ENCODE data around the gene DENR.
"Not testable (repeated sequence)": the region's sequence is repeated elsewhere in the genome, so short reads cannot be mapped to it uniquely, and the experiment has no call there.

Gene DENR

GRCh38 chr12:122743895-122744525 lies 8.6 kb upstream of the DENR start:
- no peak for DNase-seq

DNA sequence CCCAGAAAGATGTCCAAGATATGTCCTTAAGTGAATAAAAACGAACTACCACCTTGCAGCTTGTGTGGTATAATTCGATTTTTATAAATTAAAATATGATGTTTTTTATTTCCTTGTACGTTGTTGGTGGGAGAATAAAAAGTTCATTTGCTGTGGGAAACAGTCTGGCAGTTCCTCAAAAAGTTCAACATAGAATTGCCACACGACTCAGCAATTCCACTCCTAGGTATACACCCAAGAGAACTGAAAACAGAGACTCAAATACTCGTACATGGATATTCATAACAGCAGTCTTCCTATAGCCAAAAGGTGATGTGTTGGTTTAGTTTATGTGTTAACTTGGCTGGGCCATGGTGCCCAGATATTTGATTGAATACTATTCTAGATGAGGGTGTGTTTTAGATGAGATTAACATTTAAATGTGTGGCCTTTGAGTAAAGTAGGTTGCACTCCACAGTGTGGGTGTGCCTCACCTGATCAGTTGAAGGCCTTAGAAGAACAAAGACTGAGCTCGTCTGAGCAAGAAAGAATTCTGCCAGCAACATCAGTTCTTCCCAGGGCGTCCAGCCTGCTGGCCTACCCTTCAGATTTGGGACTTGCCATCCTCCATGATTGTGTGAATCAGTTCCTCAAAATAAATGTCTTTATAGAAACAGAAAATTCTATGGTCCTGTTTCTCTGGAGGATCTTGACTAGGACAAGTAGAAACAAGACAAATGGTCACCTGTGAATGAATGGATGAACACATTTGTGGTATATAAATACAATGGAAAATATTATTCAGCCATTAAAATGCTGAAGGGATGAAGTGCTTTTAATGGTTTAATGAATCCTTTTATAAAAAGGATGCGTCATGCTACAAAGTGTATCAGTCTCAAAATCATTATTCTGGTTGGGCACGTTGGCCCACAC lies 5.1 kb upstream of the DENR start:
- no peak for DNase-seq

DNA sequence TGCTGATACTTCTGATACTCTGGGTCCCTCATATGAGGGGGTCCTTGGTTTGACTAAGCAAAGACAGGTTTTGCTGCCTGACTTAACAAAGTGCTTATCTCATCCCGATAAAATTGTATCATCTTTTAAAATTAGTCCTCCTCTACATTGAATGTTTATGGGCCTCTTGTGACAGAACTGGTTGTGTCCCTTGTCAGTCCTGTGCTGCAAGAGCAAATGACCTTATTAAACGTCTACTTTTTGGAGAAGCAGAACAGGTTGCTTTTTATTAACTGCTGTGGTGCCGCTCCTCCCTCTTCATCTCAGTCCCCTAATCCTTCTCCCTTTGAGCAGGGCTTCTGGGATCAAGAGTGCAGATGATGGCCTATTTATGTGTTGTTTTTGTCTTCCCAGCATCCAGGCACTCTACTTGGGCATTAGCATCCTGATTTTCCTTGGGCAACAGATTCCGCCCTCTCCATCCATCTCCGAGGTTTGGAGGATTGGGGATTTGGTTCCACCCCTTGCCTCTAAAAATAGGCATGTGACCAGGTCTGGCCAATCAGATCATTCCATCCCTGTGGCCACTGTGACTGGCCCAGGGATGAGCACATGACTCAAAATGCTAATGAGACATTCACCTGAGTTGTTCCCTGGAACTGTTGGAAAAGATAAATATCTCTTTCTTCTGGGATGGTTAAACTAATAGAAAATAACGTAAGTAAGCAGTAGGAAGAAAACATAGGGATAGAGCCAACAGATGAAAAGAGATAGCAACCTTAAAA lies 2.9 kb upstream of the DENR start:
- no peak for DNase-seq

- DNase-seq: not testable (repeated sequence)
Observed at GRCh38 chr12:122750781-122751515, 1.7 kb upstream of the DENR start.

GRCh38 chr12:122753319-122753650 lies 661 bp downstream of the DENR start:
- no peak for DNase-seq

DNA sequence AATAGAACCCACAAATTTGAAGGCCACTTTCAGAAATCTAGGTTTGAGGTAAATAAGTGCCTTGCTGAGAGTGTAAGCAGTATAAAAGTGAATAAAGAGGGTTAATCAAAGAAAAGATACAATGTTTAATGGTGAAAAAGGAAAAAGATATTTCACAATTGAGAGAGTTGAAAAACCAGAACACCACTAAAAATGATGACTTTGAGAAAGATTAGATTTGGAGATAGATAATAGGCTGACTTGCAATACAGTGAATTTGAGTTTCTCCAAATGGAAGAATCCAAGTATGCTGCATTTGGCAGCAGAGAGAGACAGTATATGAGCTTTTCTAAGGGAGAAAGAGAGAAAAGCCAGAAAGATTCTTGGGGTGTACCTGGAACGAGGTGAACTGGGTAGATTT lies 2.2 kb downstream of the DENR start:
- no peak for DNase-seq

DNA sequence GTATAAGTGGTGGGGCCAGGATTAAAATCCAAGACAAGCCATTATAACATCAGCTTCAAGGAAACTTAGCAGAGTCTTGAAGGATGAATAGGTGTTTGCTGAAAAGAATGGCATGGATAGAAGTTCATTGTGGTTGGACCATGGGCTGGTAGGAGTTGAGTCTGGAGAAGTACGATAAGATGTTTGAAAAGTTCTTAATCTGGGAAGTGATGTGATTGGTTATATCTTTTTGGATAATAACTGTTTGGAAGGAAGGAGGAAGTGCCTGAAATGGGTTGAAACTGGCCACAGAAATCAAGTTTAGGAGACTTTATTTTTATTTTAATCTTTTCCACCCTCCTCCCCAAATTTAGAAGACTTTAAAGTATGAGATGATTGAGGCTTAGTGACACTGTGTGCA lies 4.9 kb downstream of the DENR start:
- no peak for DNase-seq

DNA sequence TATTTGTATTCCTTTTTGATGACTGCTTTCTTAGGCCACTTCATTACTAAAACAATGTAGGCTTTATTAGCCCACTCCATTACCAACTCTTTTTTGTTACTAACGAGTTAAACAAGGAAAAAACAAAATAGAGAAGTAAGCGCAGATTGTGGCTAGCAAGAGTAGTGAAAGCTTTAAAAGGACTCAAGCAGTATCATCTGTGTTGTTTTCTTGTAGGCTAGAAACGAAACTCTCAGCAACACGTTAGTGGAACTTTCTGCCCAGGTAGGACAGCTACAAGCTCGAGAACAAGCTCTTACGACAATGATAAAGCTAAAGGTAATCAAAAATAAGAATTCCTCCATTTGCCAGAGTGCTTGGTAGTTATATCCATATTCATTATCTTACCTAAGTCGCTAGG lies 32.9 kb downstream of the DENR start:
- no peak for DNase-seq

- DNase-seq: no peak
Observed at GRCh38 chr12:122788387-122788786, 35.8 kb downstream of the DENR start.

DNA sequence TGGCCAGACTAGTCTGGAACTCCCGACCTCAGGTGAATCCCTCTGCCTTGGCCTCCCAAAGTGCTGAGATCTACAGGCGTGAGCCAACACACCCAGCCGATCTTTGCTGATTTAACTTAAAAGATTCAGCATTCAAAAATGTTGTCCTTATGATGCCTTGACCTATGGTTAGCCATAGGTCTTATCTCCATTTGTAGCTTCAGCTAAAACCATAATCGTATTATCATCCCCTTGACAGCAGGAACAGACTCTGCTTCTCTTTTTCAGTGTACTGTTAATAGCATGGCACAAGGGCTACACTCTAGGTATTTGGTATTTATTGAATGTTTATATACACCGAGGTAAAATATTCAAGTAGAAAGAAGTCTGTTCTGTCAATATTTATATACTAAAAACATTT lies 37.0 kb downstream of the DENR start:
- DNase-seq: no peak

DNA sequence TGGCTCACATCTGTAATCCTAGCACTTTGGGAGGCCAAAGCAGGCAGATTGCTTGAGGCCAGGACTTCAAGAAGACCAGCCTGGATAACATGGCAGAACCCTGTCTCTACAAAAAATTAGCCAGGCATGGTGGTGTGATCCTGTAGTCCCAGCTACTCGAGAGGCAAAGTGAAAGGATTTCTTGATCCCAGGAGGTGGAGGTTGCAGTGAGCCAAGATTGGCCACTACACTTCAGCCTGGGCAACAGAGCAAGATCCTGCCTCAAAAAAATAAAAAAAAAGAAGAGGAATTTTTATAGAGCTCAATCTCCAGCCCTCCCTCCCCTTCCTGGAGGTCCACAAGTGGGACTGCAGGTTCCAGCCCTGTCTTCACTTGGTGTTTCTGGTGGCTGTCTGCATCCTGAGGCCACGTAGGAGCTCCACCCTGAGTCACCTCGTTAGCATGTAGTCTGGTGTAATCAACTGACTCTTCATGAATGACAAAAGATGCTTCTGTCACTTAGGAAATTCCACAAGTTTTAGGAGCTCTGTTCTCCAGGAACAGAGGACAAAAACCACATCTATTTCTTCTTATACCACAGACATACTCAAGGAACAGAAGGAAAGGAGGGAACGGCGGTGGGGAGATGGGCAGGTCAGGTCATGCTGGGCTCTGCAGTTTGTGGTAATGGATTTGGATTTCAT lies 37.9 kb downstream of the DENR start:
- no peak for DNase-seq

- peak; percentile 61 for DNase-seq
Observed at GRCh38 chr12:122793685-122794106, 41.1 kb downstream of the DENR start.

DNA sequence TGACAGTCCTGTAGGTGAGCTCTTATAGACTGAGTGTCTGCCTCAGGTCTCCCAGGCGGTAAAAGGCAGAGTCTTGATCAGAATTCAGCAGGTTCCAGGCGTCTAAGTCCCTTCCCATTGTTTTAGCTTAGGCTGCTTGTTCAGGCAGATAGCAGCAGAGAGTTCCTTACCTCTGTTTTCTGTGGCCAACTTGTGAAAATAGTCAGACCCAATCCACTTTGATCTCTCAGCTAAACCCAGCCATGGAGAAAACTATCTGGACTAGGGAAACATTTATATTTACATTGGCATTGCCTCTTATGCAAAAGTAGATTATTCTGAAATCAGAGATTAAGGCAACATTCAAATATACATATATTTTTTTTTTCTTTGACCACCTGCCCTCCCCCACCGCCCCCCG lies 43.2 kb downstream of the DENR start:
- DNase-seq: peak; percentile 1

DNA sequence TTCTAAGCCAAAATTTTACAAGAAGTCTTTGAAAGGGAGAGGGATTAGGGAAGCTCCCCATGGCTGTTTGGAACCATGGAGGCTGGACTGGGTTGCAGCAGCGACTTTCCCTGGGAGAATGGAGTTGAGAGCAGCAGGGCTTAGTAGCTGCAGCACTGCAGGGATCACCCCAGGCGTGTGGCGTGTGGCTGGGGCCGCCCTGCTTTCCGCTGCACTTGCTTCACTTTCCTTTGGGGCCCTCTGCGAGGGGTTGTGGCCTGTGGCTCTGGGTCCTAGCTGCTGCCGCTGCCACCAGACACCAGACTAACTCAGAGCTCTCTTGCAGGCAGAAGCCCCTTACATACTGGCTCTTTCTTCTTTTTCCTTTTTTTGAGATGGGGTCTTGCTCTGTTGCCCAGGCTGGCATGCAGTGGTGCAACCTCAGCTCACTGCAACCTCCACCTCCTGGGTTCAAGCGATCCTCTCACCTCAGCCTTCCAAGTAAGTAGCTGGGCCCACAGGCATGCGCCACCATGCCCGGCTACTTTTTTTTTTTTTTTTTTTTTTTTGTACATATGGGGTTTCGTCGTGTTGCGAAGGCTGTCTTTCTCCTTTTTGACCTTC lies 47.1 kb downstream of the DENR start:
- DNase-seq: peak; percentile 41

- peak; percentile 30 for DNase-seq
Observed at GRCh38 chr12:122803937-122804336, 51.3 kb downstream of the DENR start.

DNA sequence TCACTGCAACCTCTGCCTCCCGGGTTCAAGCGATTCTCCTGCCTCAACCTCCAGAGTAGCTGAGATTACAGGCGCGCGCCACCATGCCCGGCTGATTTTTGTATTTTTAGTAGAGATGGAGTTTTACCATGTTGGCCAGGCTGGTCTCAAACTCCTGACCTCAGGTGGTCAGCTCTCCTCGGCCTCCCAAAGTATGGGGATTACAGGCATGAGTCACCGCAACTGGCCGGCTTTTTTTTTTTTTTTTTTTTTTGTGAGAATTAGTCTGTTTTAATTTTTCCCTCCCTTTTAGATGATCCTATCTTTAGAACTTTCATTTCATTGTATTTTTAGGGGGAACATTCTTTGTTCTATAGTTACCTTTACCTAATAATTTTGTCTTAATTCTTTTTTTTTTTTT lies 52.3 kb downstream of the DENR start:
- DNase-seq: peak; percentile 6

DNA sequence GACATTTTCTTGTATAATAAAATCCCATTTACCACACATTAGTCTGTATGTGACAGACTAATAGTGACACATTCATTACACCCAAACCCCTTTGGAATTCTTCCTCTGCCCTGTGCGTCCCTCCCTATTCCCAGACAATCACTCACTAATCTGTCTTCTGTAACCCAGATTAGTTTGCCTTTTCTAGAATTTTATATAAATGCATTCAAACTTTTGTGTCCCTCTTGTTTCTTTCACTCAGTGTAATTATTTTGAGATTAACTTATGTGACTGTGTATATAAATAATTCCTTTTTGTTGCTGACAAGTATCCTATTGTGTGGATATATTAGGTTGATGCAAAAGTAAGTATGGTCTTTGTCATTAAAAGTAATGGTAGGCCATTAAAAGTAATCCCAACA lies 55.0 kb downstream of the DENR start:
- DNase-seq: no peak

- no peak for DNase-seq
Observed at GRCh38 chr12:122811777-122812176, 59.2 kb downstream of the DENR start.

DNA sequence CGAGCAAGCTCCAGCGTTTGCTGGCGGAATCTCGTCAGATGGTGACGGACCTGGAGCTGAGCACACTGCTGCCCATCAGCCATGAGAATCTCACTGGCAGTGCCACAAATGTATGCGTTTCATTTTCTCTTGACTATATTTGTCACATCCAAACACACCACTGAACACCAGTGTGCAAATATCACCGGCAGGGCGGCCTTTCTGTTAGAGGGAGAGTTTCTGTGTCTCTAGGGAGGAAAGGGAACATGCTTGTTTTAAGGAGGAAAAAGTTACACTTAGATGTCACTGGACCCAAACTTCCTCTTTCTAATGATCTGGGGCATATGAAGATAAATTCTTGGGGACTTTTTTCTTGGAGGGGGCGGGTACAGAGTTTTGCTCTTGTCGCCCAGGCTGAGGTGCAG lies 60.7 kb downstream of the DENR start:
- peak; percentile 4 for DNase-seq

DNA sequence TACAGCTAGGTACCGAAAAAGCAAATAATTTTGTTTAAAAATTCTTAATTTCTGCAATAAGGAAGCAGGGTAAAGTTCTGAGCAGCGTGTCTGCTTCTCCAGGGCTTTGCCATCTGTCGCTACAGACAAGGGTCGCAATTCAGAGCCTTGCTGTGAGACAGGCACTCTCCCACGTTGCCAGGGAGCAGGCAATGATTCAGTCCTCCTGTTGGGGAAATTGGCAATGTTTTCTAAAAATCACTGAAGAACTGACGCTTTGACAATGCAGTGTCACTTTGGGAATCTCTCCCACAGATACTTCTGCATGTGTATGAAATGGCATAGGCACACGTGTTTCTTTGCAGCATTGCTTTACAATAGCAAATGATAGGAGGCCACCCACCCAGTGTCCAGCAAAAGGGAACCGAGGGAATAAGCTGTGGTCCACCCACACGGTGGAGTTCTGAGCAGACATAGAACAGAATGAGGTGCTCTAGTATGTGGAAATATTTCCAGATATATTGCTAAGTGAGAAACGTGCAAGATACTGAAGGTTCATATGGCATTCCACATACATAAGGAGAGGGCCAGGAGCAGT lies 66.7 kb downstream of the DENR start:
- peak; percentile 34 for DNase-seq

- peak; percentile 31 for DNase-seq
Observed at GRCh38 chr12:122820138-122820537, 67.5 kb downstream of the DENR start.

All from activated effector memory CD4-positive, alpha-beta T cell treated with anti-CD3 and anti-CD28 coated beads, Interleukin-2, amount 50 U/mL, for 16 hours (primary cell).